ENCODE measurements around the gene LST1.

DNA sequence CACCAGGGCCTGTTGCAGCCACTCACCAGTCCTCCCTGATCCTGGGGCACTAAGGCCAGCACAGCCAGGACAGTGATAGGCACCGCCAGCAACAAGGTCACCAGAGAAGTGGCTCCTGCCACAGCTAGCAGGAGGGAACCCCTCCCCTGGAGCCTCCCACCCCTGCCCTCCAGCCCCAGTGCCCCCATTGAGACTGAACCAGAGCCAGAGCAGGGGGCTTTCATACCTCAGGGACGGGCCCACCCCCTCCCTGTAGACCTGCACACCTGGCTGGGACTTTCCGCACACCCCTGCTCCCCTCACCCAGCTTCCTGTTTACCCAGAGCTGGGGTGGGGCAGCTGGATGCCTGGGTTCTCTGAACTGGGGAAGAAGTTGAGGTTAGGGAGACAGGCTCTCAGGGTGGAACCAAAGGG is 3.8 kb upstream of the LST1 start, which contains the start of gene LTB:
- TF ChIP-seq, protein P1, sequence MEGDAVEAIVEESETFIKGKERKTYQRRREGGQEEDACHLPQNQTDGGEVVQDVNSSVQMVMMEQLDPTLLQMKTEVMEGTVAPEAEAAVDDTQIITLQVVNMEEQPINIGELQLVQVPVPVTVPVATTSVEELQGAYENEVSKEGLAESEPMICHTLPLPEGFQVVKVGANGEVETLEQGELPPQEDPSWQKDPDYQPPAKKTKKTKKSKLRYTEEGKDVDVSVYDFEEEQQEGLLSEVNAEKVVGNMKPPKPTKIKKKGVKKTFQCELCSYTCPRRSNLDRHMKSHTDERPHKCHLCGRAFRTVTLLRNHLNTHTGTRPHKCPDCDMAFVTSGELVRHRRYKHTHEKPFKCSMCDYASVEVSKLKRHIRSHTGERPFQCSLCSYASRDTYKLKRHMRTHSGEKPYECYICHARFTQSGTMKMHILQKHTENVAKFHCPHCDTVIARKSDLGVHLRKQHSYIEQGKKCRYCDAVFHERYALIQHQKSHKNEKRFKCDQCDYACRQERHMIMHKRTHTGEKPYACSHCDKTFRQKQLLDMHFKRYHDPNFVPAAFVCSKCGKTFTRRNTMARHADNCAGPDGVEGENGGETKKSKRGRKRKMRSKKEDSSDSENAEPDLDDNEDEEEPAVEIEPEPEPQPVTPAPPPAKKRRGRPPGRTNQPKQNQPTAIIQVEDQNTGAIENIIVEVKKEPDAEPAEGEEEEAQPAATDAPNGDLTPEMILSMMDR (IDR thresholded peaks at IDR 0.05), result no peak
- TF ChIP-seq POLR2A (IDR thresholded peaks at IDR 0.05), result no peak

Measured in lower leg skin (tissue), 3 donors.